Natural killer cell treated with Interleukin-12 subunit alpha and Interleukin-12 subunit beta and Interleukin-15 and Interleukin-18, amount 100 ng/mL, for 72 hours (primary cell): Measurements from ENCODE around the gene ALG5. TPM values are rescaled to one million over a fixed set of nuclear protein-coding genes. Genes with fewer than 3 reads are reported as not detected.

Source experiments
- ATAC-seq, 2 donors: fragments of 150-1000 bp; cut with Tn5 transposase in 1 of 2; sonication (Bioruptor Pico), chemical (Tn5 transposase) in 1 of 2; 2 replicates each; pipeline ENCODE4 v1.10.0; 2021
- DNase-seq: peaks from one replicate; pipeline ENCODE4 v3.0.0; 2022; ENCODE audit warnings: low spot score
- H3K27ac Mint-ChIP-seq, 2 donors: 1 replicate in 1 of 2; 2 replicates in 1 of 2; pipeline ENCODE4 v1.8.0; 2022; ENCODE audit warnings: mixed read lengths in 2 of 2, mild to moderate bottlenecking in 1 of 2, moderate library complexity in 1 of 2
- H3K27me3 Mint-ChIP-seq, 2 donors: 1 replicate in 1 of 2; 2 replicates in 1 of 2; pipeline ENCODE4 v1.8.0; 2022; ENCODE audit warnings: mixed read lengths in 2 of 2
- H3K36me3 Mint-ChIP-seq: one replicate; pipeline ENCODE4 v1.8.0; 2022; ENCODE audit warnings: mixed read lengths
- H3K4me1 Mint-ChIP-seq, 2 donors: 1 replicate in 1 of 2; 2 replicates in 1 of 2; pipeline ENCODE4 v1.8.0; 2022; ENCODE audit warnings: low read depth in 2 of 2, mixed read lengths in 2 of 2, mild to moderate bottlenecking in 1 of 2
- H3K4me3 Mint-ChIP-seq: one replicate; pipeline ENCODE4 v1.8.0; 2022; ENCODE audit warnings: mixed read lengths
- H3K9me3 Mint-ChIP-seq: 2 replicates; pipeline ENCODE4 v1.8.0; 2022; ENCODE audit warnings: mixed read lengths
- total RNA-seq, 2 donors: library from RNA; stranded (reverse); gene quantifications; one replicate each; pipeline ENCODE4 v1.2.3, GENCODE V29; 2022

Gene ALG5
- total RNA-seq, 2 donors from 2014 or later = 34.7 to 34.9 TPM

GRCh38 chr13:36917311-36917710 lies 81.8 kb downstream of the ALG5 start:
- ATAC-seq (no peak), DNase-seq (no peak)
- H3K4me1 Mint-ChIP-seq = no peaks in the 10 kb centered on the region
- no peaks in the 10 kb centered on the region for H3K36me3 Mint-ChIP-seq
- H3K27me3 Mint-ChIP-seq = peaks cover 41 to 78% of the 10 kb centered on the region in 2 donors
- no peak overlapping the region for H3K27ac Mint-ChIP-seq
- no peak overlapping the region for H3K4me3 Mint-ChIP-seq
- no peaks in the 10 kb centered on the region for H3K9me3 Mint-ChIP-seq

GRCh38 chr13:36915896-36916640 lies 83.1 kb downstream of the ALG5 start:
- DNase-seq = no peak
- Mint-ChIP-seq H3K9me3 (no peaks in the 10 kb centered on the region), H3K36me3 (no peaks in the 10 kb centered on the region)

GRCh38 chr13:36915106-36915505 lies 84.0 kb downstream of the ALG5 start:
- H3K9me3 Mint-ChIP-seq = no peaks in the 10 kb centered on the region
- no peaks in the 10 kb centered on the region for H3K4me1 Mint-ChIP-seq
- no peaks in the 10 kb centered on the region for H3K36me3 Mint-ChIP-seq
- DNase-seq (no peak), ATAC-seq (no peak)
- no peak overlapping the region for H3K27ac Mint-ChIP-seq
- no peak overlapping the region for H3K4me3 Mint-ChIP-seq
- H3K27me3 Mint-ChIP-seq = peaks cover 36 to 67% of the 10 kb centered on the region in 2 donors

More at GRCh38 chr13:36915896-36916640, 83.1 kb downstream of the ALG5 start:
- Mint-ChIP-seq H3K27me3 (peaks cover 36 to 73% of the 10 kb centered on the region in 2 donors), H3K27ac (no peak overlapping the region), H3K4me3 (no peak overlapping the region), H3K4me1 (no peaks in the 10 kb centered on the region)
- no peak for ATAC-seq

- Mint-ChIP-seq H3K27me3 (peaks cover 36 to 67% of the 10 kb centered on the region in 2 donors), H3K36me3 (no peaks in the 10 kb centered on the region)
Measured at GRCh38 chr13:36914648-36915047, 84.5 kb downstream of the ALG5 start.

GRCh38 chr13:36913463-36913862 lies 85.7 kb downstream of the ALG5 start:
- Mint-ChIP-seq H3K27ac (no peak overlapping the region), H3K4me3 (no peak overlapping the region), H3K4me1 (no peaks in the 10 kb centered on the region), H3K27me3 (peaks cover 27 to 59% of the 10 kb centered on the region in 2 donors), H3K36me3 (no peaks in the 10 kb centered on the region), H3K9me3 (no peaks in the 10 kb centered on the region)
- ATAC-seq = no peak
- no peak for DNase-seq

More at GRCh38 chr13:36914648-36915047, 84.5 kb downstream of the ALG5 start:
- DNase-seq = no peak
- H3K27ac Mint-ChIP-seq = no peak overlapping the region
- no peaks in the 10 kb centered on the region for H3K9me3 Mint-ChIP-seq
- no peak overlapping the region for H3K4me3 Mint-ChIP-seq
- H3K4me1 Mint-ChIP-seq = no peaks in the 10 kb centered on the region
- ATAC-seq = no peak

- Mint-ChIP-seq H3K4me3 (no peak overlapping the region), H3K9me3 (no peaks in the 10 kb centered on the region), H3K36me3 (no peaks in the 10 kb centered on the region), H3K27me3 (peaks cover 27 to 54% of the 10 kb centered on the region in 2 donors), H3K4me1 (no peaks in the 10 kb centered on the region), H3K27ac (no peak overlapping the region)
- ATAC-seq = no peak
- no peak for DNase-seq
Measured at GRCh38 chr13:36912973-36913372, 86.2 kb downstream of the ALG5 start.

GRCh38 chr13:36912369-36912768 lies 86.8 kb downstream of the ALG5 start:
- H3K27ac Mint-ChIP-seq = no peak overlapping the region
- no peak overlapping the region for H3K4me3 Mint-ChIP-seq
- no peaks in the 10 kb centered on the region for H3K4me1 Mint-ChIP-seq
- no peak for DNase-seq
- H3K27me3 Mint-ChIP-seq = peaks cover 24 to 48% of the 10 kb centered on the region in 2 donors
- H3K9me3 Mint-ChIP-seq = no peaks in the 10 kb centered on the region
- no peaks in the 10 kb centered on the region for H3K36me3 Mint-ChIP-seq
- no peak for ATAC-seq

- H3K4me3 Mint-ChIP-seq = no peak overlapping the region
- DNase-seq (no peak), ATAC-seq (no peak)
- peaks cover 14 to 30% of the 10 kb centered on the region in 2 donors for H3K27me3 Mint-ChIP-seq
- H3K27ac Mint-ChIP-seq = no peak overlapping the region
- no peaks in the 10 kb centered on the region for H3K9me3 Mint-ChIP-seq
- H3K4me1 Mint-ChIP-seq = no peaks in the 10 kb centered on the region
- H3K36me3 Mint-ChIP-seq = no peaks in the 10 kb centered on the region
Measured at GRCh38 chr13:36910545-36910944, 88.6 kb downstream of the ALG5 start.

- H3K4me1 Mint-ChIP-seq = no peaks in the 10 kb centered on the region
- no peak for ATAC-seq
- no peaks in the 10 kb centered on the region for H3K36me3 Mint-ChIP-seq
- no peak overlapping the region for H3K27ac Mint-ChIP-seq
- no peak overlapping the region for H3K4me3 Mint-ChIP-seq
- H3K27me3 Mint-ChIP-seq = peaks cover 5 to 22% of the 10 kb centered on the region in 2 donors
- H3K9me3 Mint-ChIP-seq = no peaks in the 10 kb centered on the region
- DNase-seq = no peak
Measured at GRCh38 chr13:36907821-36908220, 91.3 kb downstream of the ALG5 start.

GRCh38 chr13:36907266-36907665 lies 91.9 kb downstream of the ALG5 start:
- Mint-ChIP-seq H3K27me3 (peaks cover 5 to 16% of the 10 kb centered on the region in 2 donors), H3K9me3 (no peaks in the 10 kb centered on the region), H3K4me1 (no peaks in the 10 kb centered on the region), H3K27ac (no peak overlapping the region), H3K36me3 (no peaks in the 10 kb centered on the region), H3K4me3 (no peak overlapping the region)
- ATAC-seq (no peak), DNase-seq (no peak)

- Mint-ChIP-seq H3K4me3 (no peak overlapping the region), H3K27me3 (peaks cover 10 to 24% of the 10 kb centered on the region in 2 donors), H3K4me1 (no peaks in the 10 kb centered on the region), H3K36me3 (no peaks in the 10 kb centered on the region), H3K9me3 (no peaks in the 10 kb centered on the region), H3K27ac (no peak overlapping the region)
- ATAC-seq = no peak
- no peak for DNase-seq
Measured at GRCh38 chr13:36905944-36906343, 93.2 kb downstream of the ALG5 start.

GRCh38 chr13:36903925-36904595 lies 95.1 kb downstream of the ALG5 start:
- DNase-seq (no peak), ATAC-seq (no peak)
- no peak overlapping the region for H3K27ac Mint-ChIP-seq
- H3K36me3 Mint-ChIP-seq = no peaks in the 10 kb centered on the region
- no peaks in the 10 kb centered on the region for H3K9me3 Mint-ChIP-seq
- H3K4me3 Mint-ChIP-seq = no peak overlapping the region
- H3K4me1 Mint-ChIP-seq = no peaks in the 10 kb centered on the region
- H3K27me3 Mint-ChIP-seq = peaks cover 17 to 40% of the 10 kb centered on the region in 2 donors
